HepG2 (cell line): ENCODE measurements around the gene SLC35A1. TPM values are rescaled to one million over a fixed set of nuclear protein-coding genes. Genes with fewer than 3 reads are reported as not detected.

Source experiments
- ATRX ChIP-seq: sonication (generic); formaldehyde crosslinking; IDR thresholded peaks from 2 replicates; pipeline ENCODE4 v1.4.0; 2020; ENCODE audit warnings: missing genetic modification reagents, borderline replicate concordance
- GATAD1 ChIP-seq: IDR thresholded peaks from 2 replicates; pipeline ENCODE4 v1.6.1; 2016; ENCODE audit warnings: missing genetic modification reagents, missing compliant biosample characterization
- MEIS1 ChIP-seq: sonication (generic); formaldehyde crosslinking; IDR thresholded peaks from 2 replicates; pipeline ENCODE4 v1.9.0; 2021; ENCODE audit warnings: mild to moderate bottlenecking, missing genetic modification reagents, moderate library complexity, borderline replicate concordance
- ZNF549 ChIP-seq: sonication (generic); formaldehyde crosslinking; IDR thresholded peaks from 2 replicates; pipeline ENCODE4 v1.5.0; 2020; ENCODE audit warnings: missing genetic modification reagents
- ZNF616 ChIP-seq: sonication (generic); formaldehyde crosslinking; IDR thresholded peaks from 2 replicates; pipeline ENCODE4 v1.5.0; 2020; ENCODE audit warnings: low read depth, mild to moderate bottlenecking, missing genetic modification reagents
- ZSCAN20 ChIP-seq: sonication (generic); formaldehyde crosslinking; IDR thresholded peaks from 2 replicates; pipeline ENCODE4 v1.4.0; 2020; ENCODE audit warnings: missing genetic modification reagents, mild to moderate bottlenecking, borderline replicate concordance
- polyA plus RNA-seq, 8 experiments: library from polyadenylated mRNA; depleted of rRNA in 3 of 8; stranded (reverse) in 7 of 8; unstranded in 1 of 8; fragments of >200 nt; fragmentation: Illumina TruSeq in 4 of 8; extraction: Trizol in 4 of 8; gene quantifications; 2 replicates each; pipeline versions ENCODE4 v1.2.1 to v1.2.3, GENCODE V29; 2011 to 2016; ENCODE audit warnings: low read depth in 4 of 8, missing spikeins in 1 of 8, mixed read lengths in 1 of 8; ENCODE audit not compliant: insufficient read depth in 1 of 8
- total RNA-seq, 5 experiments: library from RNA; depleted of rRNA; stranded (reverse); fragments of >200 nt; fragmentation: Illumina TruSeq; extraction: Trizol; gene quantifications; 2 replicates each; pipeline ENCODE4 v1.2.3, GENCODE V29; 2016; ENCODE audit warnings: low read depth in 1 of 5
- TF ChIP-seq, protein P1 (sequence below): sonication (generic); formaldehyde crosslinking; conservative IDR thresholded peaks from 2 replicates; pipeline ENCODE4 v1.8.1; 2023; ENCODE audit warnings: missing genetic modification reagents
- TF ChIP-seq, protein P2 (sequence below): sonication (generic); formaldehyde crosslinking; IDR thresholded peaks from 2 replicates; pipeline ENCODE4 v1.5.1; 2020; ENCODE audit warnings: mild to moderate bottlenecking, missing genetic modification reagents, borderline replicate concordance
- TF ChIP-seq, protein P3 (sequence below): sonication (generic); formaldehyde crosslinking; conservative IDR thresholded peaks from 2 replicates; pipeline ENCODE4 v1.4.0; 2020; ENCODE audit warnings: missing genetic modification reagents
- TF ChIP-seq, protein P4 (sequence below): sonication (generic); formaldehyde crosslinking; IDR thresholded peaks from 2 replicates; pipeline ENCODE4 v1.5.0; 2020; ENCODE audit warnings: missing genetic modification reagents, mild to moderate bottlenecking, borderline replicate concordance
- TF ChIP-seq, protein P5 (sequence below): sonication (generic); formaldehyde crosslinking; IDR thresholded peaks from 2 replicates; pipeline ENCODE4 v1.5.0; 2020; ENCODE audit warnings: mild to moderate bottlenecking, missing genetic modification reagents, moderate library complexity
- TF ChIP-seq, protein P6 (sequence below): sonication (generic); formaldehyde crosslinking; conservative IDR thresholded peaks from 2 replicates; pipeline ENCODE4 v1.5.0; 2020; ENCODE audit warnings: missing genetic modification reagents

SLC35A1 gene
- total and polyA plus RNA-seq, 2 of the 13 experiments (the other 11 are each of a cell fraction or from before 2014, with no cell fraction given) = 24.8 to 25.1 TPM

DNA sequence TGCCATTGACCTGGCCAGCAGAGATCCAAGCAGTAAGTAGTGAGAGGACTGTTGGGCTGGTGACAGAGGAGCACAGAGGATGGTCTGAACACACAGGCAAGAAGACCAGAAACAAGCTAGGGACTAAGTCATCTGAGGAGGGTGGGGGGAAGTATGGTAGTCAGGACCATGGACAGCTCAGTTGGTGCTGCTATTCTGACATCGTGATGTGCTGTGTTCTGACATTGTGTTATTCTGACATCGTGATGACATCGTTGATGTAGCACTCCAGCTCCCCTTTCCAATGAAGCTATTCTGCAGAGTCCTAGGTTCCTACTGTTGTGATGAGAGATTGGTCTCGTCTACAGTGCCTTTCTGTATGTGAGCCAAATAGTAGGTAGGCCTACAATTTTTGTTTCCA lies 36.3 kb upstream of the SLC35A1 start (continued):
- TF ChIP-seq, protein P1, sequence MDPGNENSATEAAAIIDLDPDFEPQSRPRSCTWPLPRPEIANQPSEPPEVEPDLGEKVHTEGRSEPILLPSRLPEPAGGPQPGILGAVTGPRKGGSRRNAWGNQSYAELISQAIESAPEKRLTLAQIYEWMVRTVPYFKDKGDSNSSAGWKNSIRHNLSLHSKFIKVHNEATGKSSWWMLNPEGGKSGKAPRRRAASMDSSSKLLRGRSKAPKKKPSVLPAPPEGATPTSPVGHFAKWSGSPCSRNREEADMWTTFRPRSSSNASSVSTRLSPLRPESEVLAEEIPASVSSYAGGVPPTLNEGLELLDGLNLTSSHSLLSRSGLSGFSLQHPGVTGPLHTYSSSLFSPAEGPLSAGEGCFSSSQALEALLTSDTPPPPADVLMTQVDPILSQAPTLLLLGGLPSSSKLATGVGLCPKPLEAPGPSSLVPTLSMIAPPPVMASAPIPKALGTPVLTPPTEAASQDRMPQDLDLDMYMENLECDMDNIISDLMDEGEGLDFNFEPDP = no peak
- TF ChIP-seq, protein P2, sequence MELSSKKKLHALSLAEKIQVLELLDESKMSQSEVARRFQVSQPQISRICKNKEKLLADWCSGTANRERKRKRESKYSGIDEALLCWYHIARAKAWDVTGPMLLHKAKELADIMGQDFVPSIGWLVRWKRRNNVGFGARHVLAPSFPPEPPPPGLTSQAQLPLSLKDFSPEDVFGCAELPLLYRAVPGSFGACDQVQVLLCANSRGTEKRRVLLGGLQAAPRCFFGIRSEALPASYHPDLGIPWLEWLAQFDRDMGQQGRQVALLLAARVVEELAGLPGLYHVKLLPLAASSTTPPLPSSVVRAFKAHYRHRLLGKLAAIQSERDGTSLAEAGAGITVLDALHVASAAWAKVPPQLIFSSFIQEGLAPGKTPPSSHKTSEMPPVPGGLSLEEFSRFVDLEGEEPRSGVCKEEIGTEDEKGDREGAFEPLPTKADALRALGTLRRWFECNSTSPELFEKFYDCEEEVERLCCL (CRISPR knock-in tag) = no peak
- no peak for TF ChIP-seq ZNF616
- TF ChIP-seq MEIS1 (CRISPR knock-in tag) = peak; percentile 46; the same call in 1 of the 2 replicates
- TF ChIP-seq, protein P3, sequence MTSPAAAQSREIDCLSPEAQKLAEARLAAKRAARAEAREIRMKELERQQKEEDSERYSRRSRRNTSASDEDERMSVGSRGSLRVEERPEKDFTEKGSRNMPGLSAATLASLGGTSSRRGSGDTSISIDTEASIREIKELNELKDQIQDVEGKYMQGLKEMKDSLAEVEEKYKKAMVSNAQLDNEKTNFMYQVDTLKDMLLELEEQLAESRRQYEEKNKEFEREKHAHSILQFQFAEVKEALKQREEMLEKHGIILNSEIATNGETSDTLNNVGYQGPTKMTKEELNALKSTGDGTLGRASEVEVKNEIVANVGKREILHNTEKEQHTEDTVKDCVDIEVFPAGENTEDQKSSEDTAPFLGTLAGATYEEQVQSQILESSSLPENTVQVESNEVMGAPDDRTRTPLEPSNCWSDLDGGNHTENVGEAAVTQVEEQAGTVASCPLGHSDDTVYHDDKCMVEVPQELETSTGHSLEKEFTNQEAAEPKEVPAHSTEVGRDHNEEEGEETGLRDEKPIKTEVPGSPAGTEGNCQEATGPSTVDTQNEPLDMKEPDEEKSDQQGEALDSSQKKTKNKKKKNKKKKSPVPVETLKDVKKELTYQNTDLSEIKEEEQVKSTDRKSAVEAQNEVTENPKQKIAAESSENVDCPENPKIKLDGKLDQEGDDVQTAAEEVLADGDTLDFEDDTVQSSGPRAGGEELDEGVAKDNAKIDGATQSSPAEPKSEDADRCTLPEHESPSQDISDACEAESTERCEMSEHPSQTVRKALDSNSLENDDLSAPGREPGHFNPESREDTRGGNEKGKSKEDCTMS (CRISPR knock-in tag) = 0 out of 2 replicates have a peak, but pooled peaks have one; percentile 55
- TF ChIP-seq, protein P4, sequence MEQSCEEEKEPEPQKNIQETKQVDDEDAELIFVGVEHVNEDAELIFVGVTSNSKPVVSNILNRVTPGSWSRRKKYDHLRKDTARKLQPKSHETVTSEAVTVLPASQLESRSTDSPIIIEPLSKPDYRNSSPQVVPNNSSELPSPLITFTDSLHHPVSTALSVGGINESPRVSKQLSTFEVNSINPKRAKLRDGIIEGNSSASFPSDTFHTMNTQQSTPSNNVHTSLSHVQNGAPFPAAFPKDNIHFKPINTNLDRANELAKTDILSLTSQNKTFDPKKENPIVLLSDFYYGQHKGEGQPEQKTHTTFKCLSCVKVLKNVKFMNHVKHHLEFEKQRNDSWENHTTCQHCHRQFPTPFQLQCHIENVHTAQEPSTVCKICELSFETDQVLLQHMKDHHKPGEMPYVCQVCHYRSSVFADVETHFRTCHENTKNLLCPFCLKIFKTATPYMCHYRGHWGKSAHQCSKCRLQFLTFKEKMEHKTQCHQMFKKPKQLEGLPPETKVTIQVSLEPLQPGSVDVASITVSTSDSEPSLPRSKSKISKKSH (CRISPR knock-in tag) = no peak
- TF ChIP-seq, protein P5, sequence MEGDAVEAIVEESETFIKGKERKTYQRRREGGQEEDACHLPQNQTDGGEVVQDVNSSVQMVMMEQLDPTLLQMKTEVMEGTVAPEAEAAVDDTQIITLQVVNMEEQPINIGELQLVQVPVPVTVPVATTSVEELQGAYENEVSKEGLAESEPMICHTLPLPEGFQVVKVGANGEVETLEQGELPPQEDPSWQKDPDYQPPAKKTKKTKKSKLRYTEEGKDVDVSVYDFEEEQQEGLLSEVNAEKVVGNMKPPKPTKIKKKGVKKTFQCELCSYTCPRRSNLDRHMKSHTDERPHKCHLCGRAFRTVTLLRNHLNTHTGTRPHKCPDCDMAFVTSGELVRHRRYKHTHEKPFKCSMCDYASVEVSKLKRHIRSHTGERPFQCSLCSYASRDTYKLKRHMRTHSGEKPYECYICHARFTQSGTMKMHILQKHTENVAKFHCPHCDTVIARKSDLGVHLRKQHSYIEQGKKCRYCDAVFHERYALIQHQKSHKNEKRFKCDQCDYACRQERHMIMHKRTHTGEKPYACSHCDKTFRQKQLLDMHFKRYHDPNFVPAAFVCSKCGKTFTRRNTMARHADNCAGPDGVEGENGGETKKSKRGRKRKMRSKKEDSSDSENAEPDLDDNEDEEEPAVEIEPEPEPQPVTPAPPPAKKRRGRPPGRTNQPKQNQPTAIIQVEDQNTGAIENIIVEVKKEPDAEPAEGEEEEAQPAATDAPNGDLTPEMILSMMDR (CRISPR knock-in tag) = no peak
- TF ChIP-seq, protein P6, sequence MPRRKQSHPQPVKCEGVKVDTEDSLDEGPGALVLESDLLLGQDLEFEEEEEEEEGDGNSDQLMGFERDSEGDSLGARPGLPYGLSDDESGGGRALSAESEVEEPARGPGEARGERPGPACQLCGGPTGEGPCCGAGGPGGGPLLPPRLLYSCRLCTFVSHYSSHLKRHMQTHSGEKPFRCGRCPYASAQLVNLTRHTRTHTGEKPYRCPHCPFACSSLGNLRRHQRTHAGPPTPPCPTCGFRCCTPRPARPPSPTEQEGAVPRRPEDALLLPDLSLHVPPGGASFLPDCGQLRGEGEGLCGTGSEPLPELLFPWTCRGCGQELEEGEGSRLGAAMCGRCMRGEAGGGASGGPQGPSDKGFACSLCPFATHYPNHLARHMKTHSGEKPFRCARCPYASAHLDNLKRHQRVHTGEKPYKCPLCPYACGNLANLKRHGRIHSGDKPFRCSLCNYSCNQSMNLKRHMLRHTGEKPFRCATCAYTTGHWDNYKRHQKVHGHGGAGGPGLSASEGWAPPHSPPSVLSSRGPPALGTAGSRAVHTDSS (CRISPR knock-in tag) = no peak
- TF ChIP-seq GATAD1 (CRISPR knock-in tag) = peak; percentile 68; the same call in 1 of the 2 replicates
- TF ChIP-seq ZSCAN20 (CRISPR knock-in tag) = no peak
- no peak for TF ChIP-seq ATRX (CRISPR knock-in tag)
- TF ChIP-seq ZNF549 (CRISPR knock-in tag) = no peak
